ENCODE measurements around the gene PDAP1.
"Not testable (repeated sequence)": the region's sequence is repeated elsewhere in the genome, so short reads cannot be mapped to it uniquely, and the experiment has no call there.

PDAP1 gene

GRCh38 chr7:99408379-99409191, at the start of gene PDAP1, which contains the start of gene BUD31:
TSS of gene PDAP1 (minus strand) at chr7:99408597. CDS start at chr7:99408548, 49 bp downstream.
TSS of gene BUD31 (plus strand) at chr7:99408969. CDS start at chr7:99411093, 2,124 bp downstream.
- DNase-seq (ENCODE audit: low read depth), result peak; percentile 88

GRCh38 chr7:99457650-99458493, 49.5 kb upstream of the PDAP1 start:
- DNase-seq (ENCODE audit: low read depth), result no peak

DNA sequence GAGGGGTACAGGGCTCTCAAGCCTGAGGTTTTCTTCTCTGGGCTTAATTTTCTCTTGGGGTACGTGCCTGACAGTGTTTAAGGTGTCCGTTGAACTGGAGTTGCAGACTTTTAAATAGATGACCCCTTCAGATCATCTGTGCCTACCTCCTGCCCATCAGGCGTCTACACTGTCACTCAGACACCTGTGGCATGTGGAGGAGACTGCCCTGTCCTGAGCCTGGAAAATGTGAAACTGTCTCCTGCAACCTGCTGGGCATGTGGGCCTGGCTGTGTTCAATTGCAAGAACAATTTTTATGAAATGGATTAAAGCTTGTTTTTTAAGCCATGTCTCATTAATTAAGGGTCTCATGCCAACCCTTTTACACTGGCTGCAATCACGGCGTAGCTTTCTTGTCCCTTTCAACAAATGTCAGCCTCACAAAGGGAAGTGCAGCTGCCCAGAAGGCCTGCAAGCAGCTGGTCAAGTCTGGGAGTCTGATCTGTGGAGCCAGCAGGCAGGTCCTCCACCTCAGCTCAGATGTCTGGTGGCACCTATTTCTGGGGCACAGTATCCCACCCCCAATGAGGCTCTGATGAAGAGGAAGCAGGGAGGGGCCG, 48.8 kb upstream of the PDAP1 start:
- no peak for DNase-seq (ENCODE audit: low read depth)

- no peak for DNase-seq (ENCODE audit: low read depth)
Observed at GRCh38 chr7:99456288-99456687, 47.9 kb upstream of the PDAP1 start.

DNA sequence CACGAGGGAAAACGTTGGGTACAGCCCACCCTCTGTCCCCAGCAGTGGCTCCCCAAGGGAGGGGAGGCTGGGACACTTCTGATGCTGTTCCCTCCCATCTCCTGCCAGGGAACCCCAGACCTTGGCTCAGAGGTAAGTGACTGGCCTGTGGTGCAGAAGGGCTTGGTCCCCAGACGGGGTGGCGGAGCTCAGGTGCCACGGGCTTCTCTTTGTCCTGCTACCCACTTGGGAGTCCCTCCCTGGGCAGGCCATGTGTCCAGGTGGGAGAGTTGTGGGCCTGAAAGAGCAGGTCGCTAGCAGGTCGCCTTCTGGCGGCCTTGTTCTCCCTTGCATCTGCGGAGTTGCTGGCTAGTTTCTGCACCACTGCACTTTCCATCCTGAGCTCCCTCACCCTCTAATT, 47.5 kb upstream of the PDAP1 start:
- DNase-seq (ENCODE audit: low read depth), result no peak

GRCh38 chr7:99453105-99453504, 44.7 kb upstream of the PDAP1 start:
- no peak for DNase-seq (ENCODE audit: low read depth)

DNA sequence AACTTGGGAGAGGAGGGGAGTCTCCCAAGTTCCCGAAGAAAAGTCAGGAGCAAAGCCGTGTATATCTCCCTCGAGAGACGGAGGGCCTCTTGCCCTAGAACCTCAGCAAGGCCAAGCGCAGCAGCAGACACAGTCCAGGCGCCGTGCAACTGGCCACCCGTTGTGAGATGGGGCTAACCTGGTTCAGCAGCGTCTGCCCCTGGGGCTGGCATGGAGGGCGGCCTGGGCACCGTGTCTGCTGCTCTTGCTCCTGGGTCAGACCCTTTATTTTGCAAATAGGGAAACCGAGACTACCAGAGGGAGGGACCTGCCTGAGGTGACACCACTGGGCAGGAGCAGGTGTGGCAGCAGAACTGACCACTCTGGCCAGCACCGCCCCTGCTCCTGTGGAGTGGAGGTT, 44.1 kb upstream of the PDAP1 start:
- no peak for DNase-seq (ENCODE audit: low read depth)

- no peak for DNase-seq (ENCODE audit: low read depth)
Observed at GRCh38 chr7:99451936-99452335, 43.5 kb upstream of the PDAP1 start.

DNA sequence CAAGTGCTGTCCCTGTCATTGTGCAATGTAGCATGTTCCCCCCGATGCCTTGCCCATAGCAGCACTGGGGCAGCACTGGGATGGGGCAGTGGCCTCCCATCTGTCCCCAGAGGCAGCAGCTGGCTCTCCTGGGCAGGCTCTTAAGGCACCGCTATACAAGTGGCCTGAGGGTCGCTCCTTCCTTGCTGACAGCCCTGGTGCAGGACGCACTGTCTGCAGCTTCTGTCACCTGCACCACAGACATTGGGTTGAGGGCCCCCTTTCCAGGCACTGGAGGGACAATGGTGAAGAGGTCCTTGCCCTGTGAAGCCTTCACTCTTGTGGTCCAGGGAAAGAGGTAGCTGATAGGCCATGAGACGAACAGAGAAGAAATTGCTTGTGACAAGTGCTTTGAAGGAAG, 40.9 kb upstream of the PDAP1 start:
- DNase-seq (ENCODE audit: low read depth), result no peak

GRCh38 chr7:99448855-99449254, 40.5 kb upstream of the PDAP1 start:
- no peak for DNase-seq (ENCODE audit: low read depth)

DNA sequence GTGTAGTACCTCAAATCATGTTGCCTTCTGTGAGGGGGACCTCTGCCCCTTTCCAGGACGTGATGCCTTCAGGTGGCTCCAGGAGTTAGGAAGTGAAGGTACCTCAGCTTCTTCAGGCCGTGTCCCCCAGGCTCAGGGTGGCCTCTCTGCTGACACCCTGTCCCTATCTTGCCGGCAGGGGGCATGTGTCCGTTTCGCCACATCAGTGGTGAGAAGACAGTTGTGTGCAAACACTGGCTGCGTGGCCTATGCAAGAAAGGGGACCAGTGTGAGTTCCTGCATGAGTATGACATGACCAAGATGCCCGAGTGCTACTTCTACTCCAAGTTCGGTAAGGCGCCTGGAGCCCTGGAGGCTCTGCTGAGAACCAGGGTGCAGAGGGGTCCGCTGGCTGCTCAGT, 39.5 kb upstream of the PDAP1 start:
- no peak for DNase-seq (ENCODE audit: low read depth)

- no peak for DNase-seq (ENCODE audit: low read depth)
Observed at GRCh38 chr7:99446096-99446495, 37.7 kb upstream of the PDAP1 start.

GRCh38 chr7:99440195-99440594, 31.8 kb upstream of the PDAP1 start:
- DNase-seq (ENCODE audit: low read depth), result no peak

DNA sequence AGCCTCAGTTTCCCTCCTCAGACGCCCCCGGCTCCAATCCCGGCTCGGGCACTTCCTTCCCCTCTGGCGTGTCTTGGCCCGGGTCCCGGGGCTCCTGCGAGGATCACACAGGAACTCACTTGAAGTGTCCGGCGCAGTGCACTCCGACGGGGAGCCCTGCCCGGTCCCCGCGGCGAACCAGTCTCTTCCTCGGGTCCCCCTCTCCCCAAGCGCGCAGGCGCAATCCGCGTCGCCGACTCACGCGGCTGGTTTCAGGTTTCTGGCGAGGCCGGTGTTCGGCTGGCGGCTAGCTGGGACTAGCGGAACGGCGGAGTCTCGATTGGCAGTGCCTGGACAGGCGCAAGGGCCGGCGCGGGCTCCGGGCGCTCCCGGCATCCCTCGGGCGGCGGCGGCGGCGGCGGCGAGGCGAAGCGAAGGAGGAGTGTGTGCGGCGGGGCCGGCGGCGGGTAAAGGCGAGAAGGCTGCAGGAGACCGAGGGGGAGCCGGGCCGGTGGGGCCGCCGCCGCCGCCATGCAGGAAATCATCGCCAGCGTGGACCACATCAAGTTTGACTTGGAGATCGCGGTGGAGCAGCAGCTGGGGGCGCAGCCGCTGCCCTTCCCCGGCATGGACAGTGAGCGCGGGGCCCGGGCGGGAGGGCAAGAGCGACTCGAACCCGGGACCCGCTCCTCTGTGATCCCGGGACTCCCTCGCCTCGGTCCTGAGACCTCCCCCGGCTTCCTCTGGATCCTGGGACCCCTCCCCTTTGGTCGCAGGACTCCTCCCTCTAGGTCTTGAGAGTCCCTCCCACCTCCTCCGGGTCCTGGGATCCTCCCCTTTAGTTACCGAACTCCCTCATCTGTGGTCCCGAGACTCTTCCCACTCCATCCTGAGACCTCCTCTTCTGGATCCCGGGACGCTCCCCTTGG, 30.4 kb upstream of the PDAP1 start, which contains the start of the genes CPSF4 and PTCD1:
Gene CPSF4, plus strand, starts transcription at position 371 of the 908 bp plus-strand sequence. Its CDS starts 140 bp downstream, at position 511.
Gene PTCD1, minus strand, starts transcription at position 226 of the 908 bp plus-strand sequence. CDS start 3,556 bp downstream, outside the sequence.
- peak; percentile 94 for DNase-seq (ENCODE audit: low read depth)

DNA sequence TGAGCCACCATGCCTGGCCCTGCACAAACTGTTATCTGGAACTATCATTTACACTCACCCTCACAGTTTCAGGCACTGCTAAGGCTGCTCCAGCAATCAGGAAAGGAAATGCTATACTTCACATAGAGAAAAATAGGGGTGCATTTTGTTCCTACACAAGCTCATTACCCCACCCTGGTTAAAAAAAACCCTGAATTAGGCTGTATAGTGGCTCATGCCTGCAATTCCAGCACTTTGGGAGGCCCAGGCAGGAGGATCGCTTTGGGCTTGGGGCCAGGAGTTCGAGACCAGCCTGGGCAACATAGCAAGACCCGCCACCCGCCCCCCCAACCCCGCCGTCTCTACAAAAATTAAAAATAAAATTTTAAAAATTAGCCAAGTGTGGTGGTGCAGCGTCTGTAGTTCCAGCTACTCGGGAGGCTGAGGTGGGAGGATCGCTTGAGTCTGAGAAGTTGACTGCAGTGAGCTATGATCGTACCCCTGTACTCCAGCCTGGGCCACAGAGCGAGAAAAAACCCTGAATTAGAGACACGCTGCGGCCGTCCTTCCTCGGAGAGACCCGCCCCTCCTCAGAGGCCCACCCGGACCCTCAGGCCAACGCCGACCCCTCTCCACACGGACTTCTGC, 29.7 kb upstream of the PDAP1 start:
- no peak for DNase-seq (ENCODE audit: low read depth)

- DNase-seq (ENCODE audit: low read depth), result no peak
Observed at GRCh38 chr7:99433158-99433557, 24.8 kb upstream of the PDAP1 start.

DNA sequence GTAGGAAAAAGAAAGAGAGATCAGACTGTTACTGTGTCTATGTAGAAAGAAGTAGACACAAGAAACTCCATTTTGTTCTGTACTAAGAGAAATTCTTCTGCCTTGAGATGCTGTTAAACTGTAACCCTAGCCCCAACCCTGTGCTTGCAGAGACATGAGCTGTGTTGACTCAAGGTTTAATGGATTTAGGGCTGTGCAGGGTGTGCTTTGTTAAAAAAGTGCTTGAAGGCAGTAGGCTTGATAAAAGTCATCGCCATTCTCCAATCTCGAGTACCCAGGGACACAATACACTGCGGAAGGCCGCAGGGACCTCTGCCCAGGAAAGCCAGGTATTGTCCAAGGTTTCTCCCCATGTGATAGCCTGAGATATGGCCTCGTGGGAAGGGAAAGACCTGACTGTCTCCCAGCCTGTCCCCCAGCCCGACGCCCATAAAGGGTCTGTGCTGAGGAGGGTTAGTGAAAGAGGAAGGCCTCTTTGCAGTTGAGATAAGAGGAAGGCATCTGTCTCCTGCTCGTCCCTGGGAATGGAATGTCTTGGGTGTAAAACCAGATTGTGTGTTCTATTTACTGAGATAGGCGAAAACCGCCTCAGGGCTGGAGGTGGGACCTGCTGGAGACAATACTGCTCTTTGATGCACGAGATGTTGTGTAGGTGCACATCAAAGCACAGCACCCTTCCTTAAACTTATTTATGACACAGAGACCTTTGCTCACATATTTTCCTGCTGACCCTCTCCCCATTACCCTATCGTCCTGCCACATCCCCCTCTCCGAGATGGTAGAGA, 23.6 kb upstream of the PDAP1 start:
- DNase-seq (ENCODE audit: low read depth), result not testable (repeated sequence)

- DNase-seq (ENCODE audit: low read depth), result no peak
Observed at GRCh38 chr7:99429756-99430155, 21.4 kb upstream of the PDAP1 start.

DNA sequence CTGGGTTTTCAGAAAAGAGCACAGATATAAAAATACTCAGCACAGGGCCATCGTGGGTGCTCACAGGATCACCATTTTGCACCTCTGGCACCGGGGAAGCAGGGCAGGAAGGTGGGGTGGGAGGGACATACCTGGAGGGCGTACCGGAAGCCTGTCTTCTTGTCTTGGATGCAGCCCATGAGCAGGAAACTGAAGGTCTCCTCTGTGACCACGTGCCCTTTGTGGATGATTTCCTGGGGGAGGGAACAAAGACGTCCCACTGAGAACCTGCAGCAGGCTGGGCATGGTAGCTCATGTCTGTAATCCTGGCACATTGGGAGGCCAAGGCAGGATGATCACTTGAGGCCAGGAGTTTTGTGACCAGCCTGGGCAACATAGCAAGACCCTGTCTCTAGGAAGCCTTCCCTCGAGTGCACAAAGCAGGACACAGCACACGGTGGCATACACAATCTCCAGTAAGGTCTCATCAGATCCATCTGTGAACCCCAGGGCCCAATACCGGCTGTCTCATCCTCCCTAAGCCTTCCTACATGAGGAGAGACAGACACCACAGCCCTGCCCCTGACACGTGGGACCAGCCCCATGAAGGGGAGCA, 20.7 kb upstream of the PDAP1 start:
- no peak for DNase-seq (ENCODE audit: low read depth)

All from activated T-cell treated with anti-CD3 and anti-CD28 coated beads for 48 hours (primary cell).